PFSK-1 (cell line): ENCODE data around the gene OSBPL3.

Experiments
- FOXP2 ChIP-seq: optimal IDR thresholded peaks from 2 replicates; pipeline ENCODE3; 2011; ENCODE audit warnings: borderline replicate concordance, control low read depth, inconsistent platforms; ENCODE audit not compliant: insufficient read depth; ENCODE audit errors: extremely low read length, extremely low read depth
- POLR2AphosphoS5 ChIP-seq: IDR thresholded peaks from 2 replicates; pipeline ENCODE4 v1.6.1; 2012; ENCODE audit warnings: low read depth, mild to moderate bottlenecking, control low read depth, low read length, moderate library complexity
- SIN3A ChIP-seq: IDR thresholded peaks from 2 replicates; pipeline ENCODE4 v1.6.1; 2012; ENCODE audit warnings: mild to moderate bottlenecking, low read length, moderate library complexity, borderline replicate concordance; ENCODE audit not compliant: insufficient read depth
- TAF1 ChIP-seq: IDR thresholded peaks from 2 replicates; pipeline ENCODE4 v1.6.1; 2012; ENCODE audit warnings: low read length, control low read depth, borderline replicate concordance; ENCODE audit not compliant: insufficient read depth
- TF ChIP-seq, protein P1 (sequence below), 2 experiments: IDR thresholded peaks; 2 replicates each; pipeline versions ENCODE4 v1.6.1 to v1.8.0; 2011 to 2012; ENCODE audit warnings: low read depth in 2 of 2, low read length in 2 of 2, control low read depth in 1 of 2, inconsistent platforms in 1 of 2, mild to moderate bottlenecking in 1 of 2, moderate library complexity in 1 of 2; ENCODE audit not compliant: insufficient read depth in 1 of 2

The OSBPL3 gene

GRCh38 chr7:25024066-25024465 lies 44.1 kb upstream of the OSBPL3 start:
- TF ChIP-seq, protein P1, sequence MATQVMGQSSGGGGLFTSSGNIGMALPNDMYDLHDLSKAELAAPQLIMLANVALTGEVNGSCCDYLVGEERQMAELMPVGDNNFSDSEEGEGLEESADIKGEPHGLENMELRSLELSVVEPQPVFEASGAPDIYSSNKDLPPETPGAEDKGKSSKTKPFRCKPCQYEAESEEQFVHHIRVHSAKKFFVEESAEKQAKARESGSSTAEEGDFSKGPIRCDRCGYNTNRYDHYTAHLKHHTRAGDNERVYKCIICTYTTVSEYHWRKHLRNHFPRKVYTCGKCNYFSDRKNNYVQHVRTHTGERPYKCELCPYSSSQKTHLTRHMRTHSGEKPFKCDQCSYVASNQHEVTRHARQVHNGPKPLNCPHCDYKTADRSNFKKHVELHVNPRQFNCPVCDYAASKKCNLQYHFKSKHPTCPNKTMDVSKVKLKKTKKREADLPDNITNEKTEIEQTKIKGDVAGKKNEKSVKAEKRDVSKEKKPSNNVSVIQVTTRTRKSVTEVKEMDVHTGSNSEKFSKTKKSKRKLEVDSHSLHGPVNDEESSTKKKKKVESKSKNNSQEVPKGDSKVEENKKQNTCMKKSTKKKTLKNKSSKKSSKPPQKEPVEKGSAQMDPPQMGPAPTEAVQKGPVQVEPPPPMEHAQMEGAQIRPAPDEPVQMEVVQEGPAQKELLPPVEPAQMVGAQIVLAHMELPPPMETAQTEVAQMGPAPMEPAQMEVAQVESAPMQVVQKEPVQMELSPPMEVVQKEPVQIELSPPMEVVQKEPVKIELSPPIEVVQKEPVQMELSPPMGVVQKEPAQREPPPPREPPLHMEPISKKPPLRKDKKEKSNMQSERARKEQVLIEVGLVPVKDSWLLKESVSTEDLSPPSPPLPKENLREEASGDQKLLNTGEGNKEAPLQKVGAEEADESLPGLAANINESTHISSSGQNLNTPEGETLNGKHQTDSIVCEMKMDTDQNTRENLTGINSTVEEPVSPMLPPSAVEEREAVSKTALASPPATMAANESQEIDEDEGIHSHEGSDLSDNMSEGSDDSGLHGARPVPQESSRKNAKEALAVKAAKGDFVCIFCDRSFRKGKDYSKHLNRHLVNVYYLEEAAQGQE (IDR thresholded peaks at IDR 0.05; ENCODE audit: insufficient read depth in 1 of 2, low read depth in 2 of 2, low read length in 2 of 2), result no peak

DNA sequence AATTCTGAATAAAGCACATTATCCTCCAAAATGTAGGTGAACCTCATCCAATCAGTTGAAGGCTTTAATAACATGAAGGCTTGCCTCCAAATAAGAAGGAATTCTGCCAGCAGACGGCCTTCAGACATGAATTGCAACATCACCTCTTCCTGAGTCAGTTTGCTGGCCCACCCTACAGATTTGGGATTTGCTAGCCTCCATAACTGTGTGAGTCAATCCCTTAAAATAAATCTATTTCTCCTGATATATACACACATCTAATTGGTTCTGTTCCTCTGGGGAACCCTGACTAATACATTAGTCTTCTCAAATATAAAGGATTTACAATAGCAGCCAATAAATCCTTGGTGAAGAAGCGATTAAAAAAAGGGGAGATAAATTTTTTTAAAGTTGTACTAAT lies 34.8 kb upstream of the OSBPL3 start:
- TF ChIP-seq FOXP2 (no peak), SIN3A (no peak), POLR2AphosphoS5 (no peak), TAF1 (no peak)
- TF ChIP-seq, protein P1 (IDR thresholded peaks at IDR 0.05; ENCODE audit: insufficient read depth in 1 of 2, low read depth in 2 of 2, low read length in 2 of 2), result no peak

DNA sequence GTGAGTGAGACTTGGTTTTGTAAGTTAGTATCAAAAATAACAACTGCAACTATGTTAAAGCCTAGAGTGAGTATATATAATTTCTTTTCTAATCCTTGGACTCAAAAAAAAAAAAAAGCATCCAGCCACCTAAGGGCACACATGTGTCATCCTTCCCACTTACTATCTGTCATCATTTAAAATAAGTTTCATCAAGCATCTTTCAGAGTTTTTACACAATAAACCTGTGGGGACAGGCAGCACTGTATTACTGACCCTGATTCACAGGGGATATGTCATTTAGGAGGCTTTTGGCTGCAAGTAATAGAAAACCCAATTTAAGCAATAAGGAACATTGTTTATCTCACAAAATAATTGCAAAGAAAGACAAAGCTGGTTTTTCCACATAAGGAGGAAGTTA lies 32.3 kb upstream of the OSBPL3 start:
- TF ChIP-seq TAF1, result no peak
- no peak for TF ChIP-seq SIN3A
- TF ChIP-seq, protein P1 (IDR thresholded peaks at IDR 0.05; ENCODE audit: insufficient read depth in 1 of 2, low read depth in 2 of 2, low read length in 2 of 2), result no peak

DNA sequence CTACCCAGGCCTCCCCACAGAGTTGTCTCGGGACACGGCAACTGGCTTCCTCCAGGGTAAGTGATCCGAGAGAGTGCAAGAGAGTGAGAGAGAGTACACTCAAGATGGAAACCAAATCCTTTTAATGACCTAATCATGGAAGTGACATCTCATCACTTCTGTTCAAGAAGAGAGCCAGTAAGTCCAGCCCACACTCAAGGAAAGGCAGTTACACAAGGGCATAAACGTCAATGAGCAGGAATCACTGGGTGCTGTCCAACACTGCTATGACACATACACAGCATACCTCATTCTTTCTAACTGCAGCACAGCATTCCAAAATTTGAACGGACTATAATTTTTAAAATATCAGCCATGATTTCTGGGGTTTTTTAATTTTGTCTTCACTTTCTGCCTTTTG lies 29.3 kb upstream of the OSBPL3 start:
- TF ChIP-seq, protein P1 (IDR thresholded peaks at IDR 0.05; ENCODE audit: insufficient read depth in 1 of 2, low read depth in 2 of 2, low read length in 2 of 2), result peak in 1 of 2 experiments; percentile 65; a peak in 2 of 4 replicates
- TF ChIP-seq TAF1, result no peak

DNA sequence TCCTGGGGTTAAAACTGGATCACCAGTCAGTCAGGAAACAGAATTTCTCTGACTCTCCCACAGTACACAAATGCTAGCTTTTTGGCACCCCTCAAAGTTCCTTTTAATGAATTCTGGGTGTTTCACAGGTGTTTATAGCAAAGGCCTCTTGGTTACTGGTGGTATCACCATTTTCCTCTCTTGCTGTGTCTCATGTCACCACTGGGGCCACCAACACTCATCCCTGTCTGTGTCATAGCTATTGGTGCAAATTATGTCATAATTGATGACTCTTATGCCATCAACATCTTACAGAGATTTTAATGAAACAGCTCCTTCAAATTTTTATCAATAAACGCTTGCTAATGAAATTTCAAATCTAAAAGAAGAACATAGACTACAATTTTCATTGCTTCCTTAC lies 27.7 kb upstream of the OSBPL3 start:
- TF ChIP-seq SIN3A (no peak), TAF1 (no peak), POLR2AphosphoS5 (no peak), FOXP2 (no peak)
- TF ChIP-seq, protein P1 (IDR thresholded peaks at IDR 0.05; ENCODE audit: insufficient read depth in 1 of 2, low read depth in 2 of 2, low read length in 2 of 2), result no peak
